Measurements from ENCODE around the gene CFAP210. TPM values are rescaled to one million over a fixed set of nuclear protein-coding genes. Genes with fewer than 3 reads are reported as not detected.

The CFAP210 gene
- total RNA-seq, 1 donor from 2014 or later, result 0.49 TPM

GRCh38 chr2:169649278-169649677 lies 44.9 kb downstream of the CFAP210 start:
- Histone ChIP-seq H3K4me3 (no peak overlapping the region), H3K27me3 (no peaks in the 10 kb centered on the region), H3K4me1 (no peaks in the 10 kb centered on the region), H3K9me3 (no peaks in the 10 kb centered on the region), H3K27ac (no peak overlapping the region), H3K36me3 (no peaks in the 10 kb centered on the region)
- TF ChIP-seq POLR2AphosphoS5 (IDR thresholded peaks at IDR 0.05; ENCODE audit: insufficient read depth in 1 of 2, low read depth in 1 of 2) (no peak), POLR2A (IDR thresholded peaks at IDR 0.05) (no peak), CTCF (IDR thresholded peaks at IDR 0.05) (no peak)
- intact Hi-C loops (cut with DNase I), result no loop called here
- no peak for DNase-seq (ENCODE audit: extremely low spot score in 2 of 2)

GRCh38 chr2:169647496-169647895 lies 46.7 kb downstream of the CFAP210 start:
- intact Hi-C loops (cut with DNase I), result no loop called here
- DNase-seq (ENCODE audit: extremely low spot score in 2 of 2), result no peak

DNA sequence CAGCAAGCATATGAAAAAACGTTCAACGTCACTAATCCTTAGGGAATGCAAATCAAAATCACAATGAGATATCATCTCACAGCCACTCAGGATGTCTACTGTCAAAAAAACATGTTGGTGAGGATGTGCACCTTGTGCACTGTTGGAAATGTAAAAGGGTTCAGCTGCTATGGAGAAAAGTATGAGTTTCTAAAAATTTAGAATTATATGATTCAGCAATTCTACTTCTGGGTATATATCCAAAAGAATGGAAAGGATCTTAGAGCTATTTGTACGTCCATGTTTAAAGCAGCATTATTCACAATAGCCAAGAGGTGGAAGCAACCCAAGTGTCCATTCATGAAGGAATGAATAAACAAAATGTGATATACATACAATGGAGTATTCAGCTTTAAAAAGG lies 50.0 kb downstream of the CFAP210 start:
- intact Hi-C loops (cut with DNase I), result no loop called here
- H3K4me3 ChIP-seq, result no peak overlapping the region
- TF ChIP-seq POLR2AphosphoS5 (IDR thresholded peaks at IDR 0.05; ENCODE audit: insufficient read depth in 1 of 2, low read depth in 1 of 2) (no peak), POLR2A (IDR thresholded peaks at IDR 0.05) (no peak), CTCF (IDR thresholded peaks at IDR 0.05) (no peak)

More at GRCh38 chr2:169647496-169647895, 46.7 kb downstream of the CFAP210 start:
- TF ChIP-seq POLR2A (IDR thresholded peaks at IDR 0.05) (no peak), POLR2AphosphoS5 (IDR thresholded peaks at IDR 0.05; ENCODE audit: insufficient read depth in 1 of 2, low read depth in 1 of 2) (no peak), CTCF (IDR thresholded peaks at IDR 0.05) (no peak)
- Histone ChIP-seq H3K4me1 (no peaks in the 10 kb centered on the region), H3K36me3 (no peaks in the 10 kb centered on the region), H3K4me3 (no peak overlapping the region), H3K27me3 (no peaks in the 10 kb centered on the region), H3K27ac (no peak overlapping the region), H3K9me3 (no peaks in the 10 kb centered on the region)

DNA sequence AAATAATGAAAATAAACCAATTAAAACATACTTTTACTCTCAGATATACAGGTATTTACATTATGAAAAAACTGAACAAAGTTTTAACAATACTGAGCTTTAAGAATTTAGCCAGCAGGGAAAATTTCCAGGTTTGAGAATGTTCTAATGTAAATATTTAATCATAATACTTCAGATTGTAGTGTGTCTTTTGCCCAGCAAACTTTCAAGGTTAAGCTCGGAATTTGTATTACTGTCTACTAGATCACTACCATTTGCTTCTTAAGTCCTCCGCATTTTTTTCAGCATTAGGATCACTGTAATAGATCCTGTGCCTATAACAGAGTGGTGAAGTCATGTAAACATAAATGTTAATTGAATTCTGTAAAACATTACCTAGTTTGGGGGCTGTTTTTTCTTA lies 52.7 kb downstream of the CFAP210 start:
- DNase-seq (ENCODE audit: extremely low spot score in 2 of 2), result no peak
- Histone ChIP-seq H3K27me3 (no peaks in the 10 kb centered on the region), H3K4me1 (no peaks in the 10 kb centered on the region), H3K27ac (no peak overlapping the region), H3K4me3 (no peak overlapping the region), H3K36me3 (peaks cover 0 to 13% of the 10 kb centered on the region in 2 donors), H3K9me3 (no peaks in the 10 kb centered on the region)
- TF ChIP-seq POLR2A (IDR thresholded peaks at IDR 0.05) (no peak), CTCF (IDR thresholded peaks at IDR 0.05) (no peak), POLR2AphosphoS5 (IDR thresholded peaks at IDR 0.05; ENCODE audit: insufficient read depth in 1 of 2, low read depth in 1 of 2) (no peak)
- intact Hi-C loops (cut with DNase I), result no loop called here

More for the DNA sequence above, 50.0 kb downstream of the CFAP210 start:
- DNase-seq (ENCODE audit: extremely low spot score in 2 of 2), result no peak
- Histone ChIP-seq H3K27ac (no peak overlapping the region), H3K36me3 (no peaks in the 10 kb centered on the region), H3K9me3 (no peaks in the 10 kb centered on the region), H3K27me3 (no peaks in the 10 kb centered on the region), H3K4me1 (no peaks in the 10 kb centered on the region)

GRCh38 chr2:169640104-169640503 lies 54.1 kb downstream of the CFAP210 start:
- H3K4me1 ChIP-seq, result no peaks in the 10 kb centered on the region
- no peaks in the 10 kb centered on the region for H3K27me3 ChIP-seq
- no peak for TF ChIP-seq CTCF (IDR thresholded peaks at IDR 0.05)
- no peak for TF ChIP-seq POLR2AphosphoS5 (IDR thresholded peaks at IDR 0.05; ENCODE audit: insufficient read depth in 1 of 2, low read depth in 1 of 2)
- no peak for TF ChIP-seq POLR2A (IDR thresholded peaks at IDR 0.05)
- H3K9me3 ChIP-seq, result no peaks in the 10 kb centered on the region
- DNase-seq (ENCODE audit: extremely low spot score in 2 of 2), result no peak
- intact Hi-C loops (cut with DNase I), result no loop called here
- H3K36me3 ChIP-seq, result peaks cover 0 to 26% of the 10 kb centered on the region in 2 donors
- H3K4me3 ChIP-seq, result no peak overlapping the region
- H3K27ac ChIP-seq, result no peak overlapping the region
